Natural killer cell treated with Interleukin-12 subunit alpha and Interleukin-12 subunit beta and Interleukin-15 and Interleukin-18, amount 100 ng/mL, for 72 hours (primary cell): ENCODE measurements around the gene ODC1. TPM values are rescaled to one million over a fixed set of nuclear protein-coding genes. Genes with fewer than 3 reads are reported as not detected.

Source experiments
- ATAC-seq, 2 donors: fragments of 150-1000 bp; cut with Tn5 transposase in 1 of 2; sonication (Bioruptor Pico), chemical (Tn5 transposase) in 1 of 2; 2 replicates each; pipeline ENCODE4 v1.10.0; 2021
- DNase-seq: peaks from one replicate; pipeline ENCODE4 v3.0.0; 2022; ENCODE audit warnings: low spot score
- H3K27ac Mint-ChIP-seq, 2 donors: 1 replicate in 1 of 2; 2 replicates in 1 of 2; pipeline ENCODE4 v1.8.0; 2022; ENCODE audit warnings: mixed read lengths in 2 of 2, mild to moderate bottlenecking in 1 of 2, moderate library complexity in 1 of 2
- H3K27me3 Mint-ChIP-seq, 2 donors: 1 replicate in 1 of 2; 2 replicates in 1 of 2; pipeline ENCODE4 v1.8.0; 2022; ENCODE audit warnings: mixed read lengths in 2 of 2
- H3K36me3 Mint-ChIP-seq: one replicate; pipeline ENCODE4 v1.8.0; 2022; ENCODE audit warnings: mixed read lengths
- H3K4me1 Mint-ChIP-seq, 2 donors: 1 replicate in 1 of 2; 2 replicates in 1 of 2; pipeline ENCODE4 v1.8.0; 2022; ENCODE audit warnings: low read depth in 2 of 2, mixed read lengths in 2 of 2, mild to moderate bottlenecking in 1 of 2
- H3K4me3 Mint-ChIP-seq: one replicate; pipeline ENCODE4 v1.8.0; 2022; ENCODE audit warnings: mixed read lengths
- H3K9me3 Mint-ChIP-seq: 2 replicates; pipeline ENCODE4 v1.8.0; 2022; ENCODE audit warnings: mixed read lengths
- total RNA-seq, 2 donors: library from RNA; stranded (reverse); gene quantifications; one replicate each; pipeline ENCODE4 v1.2.3, GENCODE V29; 2022

ODC1 gene
- total RNA-seq, 2 donors from 2014 or later: 91.5 to 206 TPM

GRCh38 chr2:10441948-10442347 is 6.2 kb downstream of the ODC1 start:
- Mint-ChIP-seq H3K36me3 (peaks cover 35% of the 10 kb centered on the region), H3K4me3 (no peak overlapping the region), H3K9me3 (no peaks in the 10 kb centered on the region), H3K27me3 (no peaks in the 10 kb centered on the region), H3K4me1 (peaks cover 5 to 15% of the 10 kb centered on the region in 2 donors), H3K27ac (no peak overlapping the region)
- no peak for DNase-seq
- ATAC-seq: no peak

- H3K4me1 Mint-ChIP-seq: peaks cover 5 to 15% of the 10 kb centered on the region in 2 donors
- H3K36me3 Mint-ChIP-seq: peaks cover 35% of the 10 kb centered on the region
- no peaks in the 10 kb centered on the region for H3K9me3 Mint-ChIP-seq
- ATAC-seq: no peak
- no peak overlapping the region for H3K4me3 Mint-ChIP-seq
- no peak for DNase-seq
- H3K27me3 Mint-ChIP-seq: no peaks in the 10 kb centered on the region
- H3K27ac Mint-ChIP-seq: no peak overlapping the region
These were observed 7.4 kb downstream of the ODC1 start for GRCh38 chr2:10440736-10441135.

GRCh38 chr2:10439971-10440370 is 8.2 kb downstream of the ODC1 start:
- H3K27ac Mint-ChIP-seq: no peak overlapping the region
- H3K36me3 Mint-ChIP-seq: peaks cover 34% of the 10 kb centered on the region
- H3K4me3 Mint-ChIP-seq: no peak overlapping the region
- peaks cover 5 to 13% of the 10 kb centered on the region in 2 donors for H3K4me1 Mint-ChIP-seq
- ATAC-seq (no peak), DNase-seq (no peak)
- H3K9me3 Mint-ChIP-seq: no peaks in the 10 kb centered on the region
- no peaks in the 10 kb centered on the region for H3K27me3 Mint-ChIP-seq

GRCh38 chr2:10439185-10439879 is 8.8 kb downstream of the ODC1 start:
- Mint-ChIP-seq H3K4me1 (peaks cover 0 to 7% of the 10 kb centered on the region in 2 donors), H3K36me3 (peaks cover 28% of the 10 kb centered on the region), H3K27ac (no peak overlapping the region), H3K9me3 (no peaks in the 10 kb centered on the region), H3K27me3 (no peaks in the 10 kb centered on the region), H3K4me3 (no peak overlapping the region)
- ATAC-seq (no peak), DNase-seq (no peak)

- ATAC-seq (no peak), DNase-seq (no peak)
- H3K9me3 Mint-ChIP-seq: no peaks in the 10 kb centered on the region
- H3K4me1 Mint-ChIP-seq: peaks cover 0 to under 1% of the 10 kb centered on the region in 2 donors
- no peak overlapping the region for H3K4me3 Mint-ChIP-seq
- no peaks in the 10 kb centered on the region for H3K27me3 Mint-ChIP-seq
- H3K36me3 Mint-ChIP-seq: peaks cover 21% of the 10 kb centered on the region
- H3K27ac Mint-ChIP-seq: no peak overlapping the region
These were observed 9.4 kb downstream of the ODC1 start for GRCh38 chr2:10438688-10439087.

GRCh38 chr2:10437806-10438205 is 10.3 kb downstream of the ODC1 start:
- Mint-ChIP-seq H3K36me3 (peaks cover 13% of the 10 kb centered on the region), H3K9me3 (no peaks in the 10 kb centered on the region), H3K4me3 (no peak overlapping the region), H3K27ac (no peak overlapping the region), H3K4me1 (peaks cover 6% of the 10 kb centered on the region in 2 donors), H3K27me3 (peaks cover 7 to 9% of the 10 kb centered on the region in 2 donors)
- ATAC-seq (no peak), DNase-seq (no peak)

GRCh38 chr2:10436583-10437110 is 11.5 kb downstream of the ODC1 start:
- Mint-ChIP-seq H3K27ac (no peak overlapping the region), H3K27me3 (peaks cover 9% of the 10 kb centered on the region in 2 donors), H3K4me3 (no peak overlapping the region), H3K36me3 (peaks cover 4% of the 10 kb centered on the region), H3K9me3 (no peaks in the 10 kb centered on the region), H3K4me1 (peaks cover 6 to 10% of the 10 kb centered on the region in 2 donors)
- ATAC-seq (no peak), DNase-seq (no peak)

GRCh38 chr2:10435820-10436204 is 12.3 kb downstream of the ODC1 start:
- Mint-ChIP-seq H3K9me3 (no peaks in the 10 kb centered on the region), H3K27me3 (peaks cover 9 to 11% of the 10 kb centered on the region in 2 donors), H3K36me3 (no peaks in the 10 kb centered on the region), H3K4me3 (no peak overlapping the region), H3K4me1 (peaks cover 6 to 10% of the 10 kb centered on the region in 2 donors), H3K27ac (no peak overlapping the region)
- DNase-seq (no peak), ATAC-seq (no peak)

- Mint-ChIP-seq H3K4me3 (no peak overlapping the region), H3K4me1 (peaks cover 6 to 10% of the 10 kb centered on the region in 2 donors), H3K27ac (no peak overlapping the region), H3K27me3 (peaks cover 9 to 11% of the 10 kb centered on the region in 2 donors), H3K36me3 (no peaks in the 10 kb centered on the region), H3K9me3 (no peaks in the 10 kb centered on the region)
- peak; percentile 81 to 82 for ATAC-seq
- peak; percentile 86 for DNase-seq
These were observed 13.0 kb downstream of the ODC1 start for GRCh38 chr2:10434886-10435819.

GRCh38 chr2:10433947-10434885 is 13.9 kb downstream of the ODC1 start:
- no peak for DNase-seq
- Mint-ChIP-seq H3K4me1 (peaks cover 6 to 10% of the 10 kb centered on the region in 2 donors), H3K4me3 (no peak overlapping the region), H3K27ac (no peak overlapping the region), H3K27me3 (peaks cover 9 to 11% of the 10 kb centered on the region in 2 donors), H3K9me3 (no peaks in the 10 kb centered on the region), H3K36me3 (no peaks in the 10 kb centered on the region)
- ATAC-seq: no peak

- no peaks in the 10 kb centered on the region for H3K9me3 Mint-ChIP-seq
- DNase-seq: no peak
- H3K27me3 Mint-ChIP-seq: peaks cover 9 to 11% of the 10 kb centered on the region in 2 donors
- peaks cover 6 to 10% of the 10 kb centered on the region in 2 donors for H3K4me1 Mint-ChIP-seq
- no peaks in the 10 kb centered on the region for H3K36me3 Mint-ChIP-seq
- no peak overlapping the region for H3K27ac Mint-ChIP-seq
- H3K4me3 Mint-ChIP-seq: peak overlapping the region; percentile 1
- no peak for ATAC-seq
These were observed 14.7 kb downstream of the ODC1 start for GRCh38 chr2:10433264-10433946.

- no peak for ATAC-seq
- no peak for DNase-seq
- H3K9me3 Mint-ChIP-seq: no peaks in the 10 kb centered on the region
- H3K27ac Mint-ChIP-seq: no peak overlapping the region
- H3K27me3 Mint-ChIP-seq: peaks cover 9 to 11% of the 10 kb centered on the region in 2 donors
- peak overlapping the region; percentile 27 for H3K4me3 Mint-ChIP-seq
- H3K4me1 Mint-ChIP-seq: peaks cover 6 to 10% of the 10 kb centered on the region in 2 donors
- H3K36me3 Mint-ChIP-seq: no peaks in the 10 kb centered on the region
These were observed 15.6 kb downstream of the ODC1 start for GRCh38 chr2:10432311-10433181.
